Stomach (tissue), 4 donors: ENCODE data around the gene FBXL5.

Experiments used
- EP300 ChIP-seq: sonication (generic); formaldehyde crosslinking; IDR thresholded peaks from one replicate; pipeline ENCODE4 v1.6.1; 2017; ENCODE audit warnings: antibody characterized with exemption
- POLR2A ChIP-seq, 4 donors: fragments of 450-650 bp; IDR thresholded peaks; one replicate each; pipeline ENCODE4 v1.6.1; 2016; ENCODE audit warnings: antibody characterized with exemption in 4 of 4, control low read depth in 2 of 4, mild to moderate bottlenecking in 1 of 4, moderate library complexity in 1 of 4
- POLR2AphosphoS5 ChIP-seq, 3 donors: sonication (generic); formaldehyde crosslinking; IDR thresholded peaks; one replicate each; pipeline ENCODE4 v1.6.1; 2016; ENCODE audit warnings: antibody characterized with exemption in 3 of 3
- TF ChIP-seq, protein P1 (sequence below), 7 experiments: fragments of 450-650 bp in 4 of 7; fragments of 200-600 bp in 3 of 7; sonication (generic) in 3 of 7; IDR thresholded peaks; one replicate each; pipeline ENCODE4 v1.5.1; 2016 to 2019; ENCODE audit warnings: antibody characterized with exemption in 7 of 7, control low read depth in 2 of 7, mild to moderate bottlenecking in 1 of 7

DNA sequence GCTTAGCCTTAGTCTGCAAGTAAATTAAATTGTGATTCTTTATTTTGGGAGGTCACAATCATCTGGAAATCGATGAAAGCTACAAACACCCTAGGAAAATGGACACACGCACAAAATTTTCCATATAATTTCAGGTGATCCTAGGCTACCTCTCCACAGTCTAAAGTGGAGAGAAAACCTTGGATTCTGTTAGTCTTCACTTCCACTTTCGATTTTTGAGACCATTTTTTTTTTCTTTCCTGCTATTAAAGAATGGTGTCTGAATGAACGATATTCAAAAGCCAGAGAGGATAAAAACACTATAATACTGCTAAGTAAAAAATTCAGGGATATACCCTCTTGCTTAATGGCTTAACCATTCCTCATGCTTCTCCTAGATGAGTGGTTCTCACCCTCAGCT is 1.7 kb downstream of the FBXL5 start:
- TF ChIP-seq, protein P1, sequence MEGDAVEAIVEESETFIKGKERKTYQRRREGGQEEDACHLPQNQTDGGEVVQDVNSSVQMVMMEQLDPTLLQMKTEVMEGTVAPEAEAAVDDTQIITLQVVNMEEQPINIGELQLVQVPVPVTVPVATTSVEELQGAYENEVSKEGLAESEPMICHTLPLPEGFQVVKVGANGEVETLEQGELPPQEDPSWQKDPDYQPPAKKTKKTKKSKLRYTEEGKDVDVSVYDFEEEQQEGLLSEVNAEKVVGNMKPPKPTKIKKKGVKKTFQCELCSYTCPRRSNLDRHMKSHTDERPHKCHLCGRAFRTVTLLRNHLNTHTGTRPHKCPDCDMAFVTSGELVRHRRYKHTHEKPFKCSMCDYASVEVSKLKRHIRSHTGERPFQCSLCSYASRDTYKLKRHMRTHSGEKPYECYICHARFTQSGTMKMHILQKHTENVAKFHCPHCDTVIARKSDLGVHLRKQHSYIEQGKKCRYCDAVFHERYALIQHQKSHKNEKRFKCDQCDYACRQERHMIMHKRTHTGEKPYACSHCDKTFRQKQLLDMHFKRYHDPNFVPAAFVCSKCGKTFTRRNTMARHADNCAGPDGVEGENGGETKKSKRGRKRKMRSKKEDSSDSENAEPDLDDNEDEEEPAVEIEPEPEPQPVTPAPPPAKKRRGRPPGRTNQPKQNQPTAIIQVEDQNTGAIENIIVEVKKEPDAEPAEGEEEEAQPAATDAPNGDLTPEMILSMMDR (IDR thresholded peaks at IDR 0.05), result no peak
- TF ChIP-seq POLR2A (IDR thresholded peaks at IDR 0.05) (no peak), POLR2AphosphoS5 (IDR thresholded peaks at IDR 0.05) (no peak), EP300 (no peak)
